Measurements from ENCODE around the gene CACNA2D2. TPM values are rescaled to one million over a fixed set of nuclear protein-coding genes. Genes with fewer than 3 reads are reported as not detected.
A peak's percentile ranks its signal among the peaks of the same experiment; 100 is the strongest.
"Not testable (repeated sequence)": the region's sequence is repeated elsewhere in the genome, so short reads cannot be mapped to it uniquely, and the experiment has no call there.

Gene CACNA2D2
- total RNA-seq, 1 donor from 2014 or later: 0.40 TPM

DNA sequence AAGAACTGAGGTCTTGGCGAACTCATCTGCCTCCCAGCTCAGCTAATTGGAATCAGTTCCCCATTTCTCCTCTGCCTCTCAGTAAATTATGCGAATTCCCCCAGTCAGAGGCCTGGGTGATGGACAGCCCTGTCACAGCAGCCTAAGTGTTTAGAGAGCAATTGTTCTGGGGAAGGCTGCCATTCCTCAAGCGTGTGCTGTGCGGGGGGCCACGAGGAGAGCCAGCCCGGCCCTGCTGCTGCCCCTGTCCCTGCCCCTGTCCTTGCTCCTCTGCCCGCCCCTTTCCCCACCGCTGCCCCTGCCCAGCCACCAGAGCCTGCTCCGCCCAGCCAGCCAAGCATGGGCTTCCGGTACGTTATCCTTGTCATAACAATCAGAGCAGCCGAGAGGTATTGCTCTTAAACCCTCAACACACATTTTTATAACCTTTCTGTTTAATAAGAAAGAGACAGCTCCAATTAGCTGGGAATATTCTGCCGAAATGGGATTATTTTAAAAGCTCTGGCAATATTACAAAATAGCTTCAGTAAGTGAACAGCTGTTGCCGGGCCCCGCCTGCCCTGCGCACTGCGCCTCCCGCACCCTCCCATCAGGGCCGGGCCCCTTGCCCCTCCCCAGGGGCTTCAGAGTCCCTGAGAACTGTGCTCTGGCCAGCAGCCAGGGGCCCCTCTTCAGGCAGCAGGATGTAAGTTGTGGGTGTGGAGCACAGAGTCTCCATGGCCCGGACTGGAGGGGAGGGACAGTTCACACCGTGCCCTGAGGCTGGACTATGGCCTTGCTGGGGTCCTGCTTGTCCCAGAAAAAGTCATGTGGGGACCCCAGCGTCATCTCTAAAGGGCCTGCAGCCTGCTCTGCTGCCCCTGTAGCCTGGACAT, 12.4 kb upstream of the CACNA2D2 start:
- DNase-seq (ENCODE audit: low spot score): no peak
- peaks cover 15% of the 10 kb centered on the region for H3K4me1 Mint-ChIP-seq (ENCODE audit: low read depth)
- H3K27ac Mint-ChIP-seq (ENCODE audit: unreplicated experiment): peak overlapping the region; percentile 49
- H3K9me3 Mint-ChIP-seq (ENCODE audit: low read depth): no peaks in the 10 kb centered on the region
- H3K36me3 Mint-ChIP-seq (ENCODE audit: low read depth): peaks cover under 1% of the 10 kb centered on the region
- peak overlapping the region; percentile 36 for H3K4me3 Mint-ChIP-seq (ENCODE audit: unreplicated experiment)
- TF ChIP-seq, protein P1, sequence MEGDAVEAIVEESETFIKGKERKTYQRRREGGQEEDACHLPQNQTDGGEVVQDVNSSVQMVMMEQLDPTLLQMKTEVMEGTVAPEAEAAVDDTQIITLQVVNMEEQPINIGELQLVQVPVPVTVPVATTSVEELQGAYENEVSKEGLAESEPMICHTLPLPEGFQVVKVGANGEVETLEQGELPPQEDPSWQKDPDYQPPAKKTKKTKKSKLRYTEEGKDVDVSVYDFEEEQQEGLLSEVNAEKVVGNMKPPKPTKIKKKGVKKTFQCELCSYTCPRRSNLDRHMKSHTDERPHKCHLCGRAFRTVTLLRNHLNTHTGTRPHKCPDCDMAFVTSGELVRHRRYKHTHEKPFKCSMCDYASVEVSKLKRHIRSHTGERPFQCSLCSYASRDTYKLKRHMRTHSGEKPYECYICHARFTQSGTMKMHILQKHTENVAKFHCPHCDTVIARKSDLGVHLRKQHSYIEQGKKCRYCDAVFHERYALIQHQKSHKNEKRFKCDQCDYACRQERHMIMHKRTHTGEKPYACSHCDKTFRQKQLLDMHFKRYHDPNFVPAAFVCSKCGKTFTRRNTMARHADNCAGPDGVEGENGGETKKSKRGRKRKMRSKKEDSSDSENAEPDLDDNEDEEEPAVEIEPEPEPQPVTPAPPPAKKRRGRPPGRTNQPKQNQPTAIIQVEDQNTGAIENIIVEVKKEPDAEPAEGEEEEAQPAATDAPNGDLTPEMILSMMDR (IDR thresholded peaks at IDR 0.05): no peak
- peaks cover 17% of the 10 kb centered on the region for H3K27me3 Mint-ChIP-seq (ENCODE audit: low read depth)

DNA sequence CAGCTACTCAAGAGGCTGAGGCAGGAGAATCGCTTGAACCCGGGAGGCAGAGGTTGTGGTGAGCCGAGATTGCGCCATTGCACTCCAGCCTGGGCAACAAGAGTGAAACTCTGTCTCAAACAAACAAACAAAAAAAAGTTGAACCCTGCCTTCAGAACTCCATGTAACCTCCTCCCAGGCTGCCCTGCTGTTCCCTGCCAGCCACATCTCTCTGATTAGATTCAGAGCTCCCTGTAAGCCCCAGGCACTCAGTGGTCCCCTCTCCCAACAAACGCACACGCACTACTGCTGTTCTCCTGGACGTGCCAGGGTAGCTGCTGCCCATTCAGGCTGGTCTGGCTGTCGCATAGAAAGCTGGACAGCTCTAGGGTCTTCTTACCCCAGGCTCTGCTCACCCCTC, 9.5 kb upstream of the CACNA2D2 start:
- H3K4me3 Mint-ChIP-seq (ENCODE audit: unreplicated experiment); DNase-seq (ENCODE audit: low spot score); H3K36me3 Mint-ChIP-seq (ENCODE audit: low read depth); H3K9me3 Mint-ChIP-seq (ENCODE audit: low read depth); H3K27ac Mint-ChIP-seq (ENCODE audit: unreplicated experiment): not testable (repeated sequence)
- H3K27me3 Mint-ChIP-seq (ENCODE audit: low read depth): peaks cover 20% of the 10 kb centered on the region
- peaks cover 15% of the 10 kb centered on the region for H3K4me1 Mint-ChIP-seq (ENCODE audit: low read depth)

DNA sequence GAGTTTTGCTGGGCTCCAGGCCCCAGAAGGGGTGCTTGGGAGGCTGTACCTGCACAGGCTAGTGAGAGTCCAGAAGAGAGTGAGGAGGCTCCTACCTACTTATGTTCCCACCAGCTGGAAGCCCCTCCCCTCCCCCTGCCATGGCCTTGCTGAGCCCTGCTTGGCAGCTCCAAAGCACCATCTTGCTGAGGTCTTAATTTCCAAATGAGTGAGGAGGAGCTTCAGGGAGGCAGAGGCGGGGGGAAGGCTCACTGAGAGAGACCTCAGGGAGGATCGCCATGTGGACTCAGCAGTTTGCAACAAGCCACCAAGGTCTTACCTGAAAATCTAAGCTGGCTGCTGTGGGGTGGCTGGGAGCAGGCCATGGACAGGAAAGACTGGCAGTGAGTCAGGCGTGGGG, 8.7 kb upstream of the CACNA2D2 start:
- Mint-ChIP-seq H3K36me3 (ENCODE audit: low read depth) (no peaks in the 10 kb centered on the region), H3K4me1 (ENCODE audit: low read depth) (peaks cover 15% of the 10 kb centered on the region), H3K9me3 (ENCODE audit: low read depth) (no peaks in the 10 kb centered on the region), H3K27ac (ENCODE audit: unreplicated experiment) (no peak overlapping the region), H3K27me3 (ENCODE audit: low read depth) (peaks cover 24% of the 10 kb centered on the region), H3K4me3 (ENCODE audit: unreplicated experiment) (no peak overlapping the region)
- TF ChIP-seq, protein P1 (IDR thresholded peaks at IDR 0.05): no peak
- DNase-seq (ENCODE audit: low spot score): no peak

DNA sequence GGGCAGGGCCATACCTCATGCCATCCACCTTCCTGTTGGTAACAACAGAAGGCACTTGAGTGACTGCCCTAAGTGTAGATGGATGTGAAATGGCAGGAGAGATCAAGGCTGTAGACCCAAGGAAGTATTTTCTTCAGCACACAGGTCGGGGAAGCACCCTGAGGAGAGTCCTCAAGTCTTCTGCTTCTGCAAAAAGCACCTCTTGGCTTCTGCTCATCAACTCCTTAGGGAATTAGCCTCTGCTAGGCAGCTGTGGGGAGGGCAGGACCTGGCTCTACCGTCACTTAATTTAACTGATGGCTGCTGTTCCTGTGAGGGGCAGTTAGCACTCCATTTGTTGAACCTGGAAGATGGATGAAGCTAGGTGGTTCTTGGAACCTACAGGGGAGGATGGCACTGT, 6.9 kb upstream of the CACNA2D2 start:
- Mint-ChIP-seq H3K4me1 (ENCODE audit: low read depth) (peaks cover 1% of the 10 kb centered on the region), H3K27me3 (ENCODE audit: low read depth) (peaks cover 33% of the 10 kb centered on the region), H3K4me3 (ENCODE audit: unreplicated experiment) (no peak overlapping the region), H3K9me3 (ENCODE audit: low read depth) (no peaks in the 10 kb centered on the region), H3K27ac (ENCODE audit: unreplicated experiment) (no peak overlapping the region), H3K36me3 (ENCODE audit: low read depth) (no peaks in the 10 kb centered on the region)
- TF ChIP-seq, protein P1 (IDR thresholded peaks at IDR 0.05): no peak
- no peak for DNase-seq (ENCODE audit: low spot score)

DNA sequence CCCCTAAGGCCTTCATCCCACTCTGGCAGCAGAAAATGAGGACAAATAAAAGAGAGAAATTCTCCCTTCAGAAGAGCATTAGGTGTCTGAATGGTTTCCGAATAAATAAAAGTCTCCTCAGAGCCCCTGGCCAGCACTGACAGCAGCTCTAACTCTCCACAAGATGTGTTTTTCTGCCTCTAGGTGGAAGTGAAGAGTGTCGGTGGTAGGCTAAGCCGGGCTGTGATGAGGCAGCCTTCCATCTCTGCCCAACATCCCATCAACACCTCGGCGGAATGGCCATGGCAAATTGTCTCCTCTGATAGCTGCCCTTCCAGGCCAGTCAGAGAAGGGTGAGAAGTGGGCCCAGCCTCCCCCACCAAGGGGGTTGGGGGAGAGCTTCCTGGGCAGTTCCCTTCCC, 6.3 kb upstream of the CACNA2D2 start:
- Mint-ChIP-seq H3K4me1 (ENCODE audit: low read depth) (no peaks in the 10 kb centered on the region), H3K27ac (ENCODE audit: unreplicated experiment) (no peak overlapping the region), H3K9me3 (ENCODE audit: low read depth) (no peaks in the 10 kb centered on the region), H3K4me3 (ENCODE audit: unreplicated experiment) (no peak overlapping the region), H3K36me3 (ENCODE audit: low read depth) (no peaks in the 10 kb centered on the region), H3K27me3 (ENCODE audit: low read depth) (peaks cover 37% of the 10 kb centered on the region)
- DNase-seq (ENCODE audit: low spot score): no peak
- TF ChIP-seq, protein P1 (IDR thresholded peaks at IDR 0.05): no peak

DNA sequence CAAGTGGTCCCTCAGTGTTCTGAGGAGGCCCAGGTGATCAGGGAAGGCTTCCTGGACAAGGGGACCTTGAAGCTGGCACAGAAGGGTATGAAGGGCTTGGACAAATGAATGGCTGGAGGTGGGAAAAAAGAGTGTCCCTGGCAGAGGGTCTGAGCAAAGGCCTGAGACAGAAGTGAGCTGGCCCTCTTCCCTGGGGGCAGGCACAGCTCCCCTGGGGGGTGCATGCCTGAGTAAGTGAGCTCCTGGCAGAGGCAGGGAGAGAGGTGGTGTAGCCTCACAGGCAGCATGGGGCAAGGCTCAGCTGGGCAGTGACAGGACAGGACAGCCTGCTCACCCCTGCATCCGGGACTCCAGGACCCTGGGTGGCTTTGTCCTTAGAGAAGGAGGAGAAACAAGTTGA, 5.4 kb upstream of the CACNA2D2 start:
- TF ChIP-seq, protein P1 (IDR thresholded peaks at IDR 0.05): no peak
- no peak for DNase-seq (ENCODE audit: low spot score)
- Mint-ChIP-seq H3K27me3 (ENCODE audit: low read depth) (peaks cover 36% of the 10 kb centered on the region), H3K9me3 (ENCODE audit: low read depth) (no peaks in the 10 kb centered on the region), H3K4me3 (ENCODE audit: unreplicated experiment) (no peak overlapping the region), H3K4me1 (ENCODE audit: low read depth) (no peaks in the 10 kb centered on the region), H3K36me3 (ENCODE audit: low read depth) (no peaks in the 10 kb centered on the region), H3K27ac (ENCODE audit: unreplicated experiment) (no peak overlapping the region)

Measured in chondrocyte (in vitro differentiated cells).